OCI-LY1 (cell line): Measurements from ENCODE around the gene CARS1.

ENCODE experiments used
- EZH2 ChIP-seq: fragments of 200-600 bp; sonication (generic), shearing (Covaris generic); IDR thresholded peaks from 2 replicates; pipeline ENCODE4 v1.8.0; 2017; ENCODE audit warnings: borderline replicate concordance, mixed run types, mild to moderate bottlenecking, antibody characterized with exemption, low read length, moderate library complexity, mixed read lengths
- TF ChIP-seq, protein P1 (sequence below): fragments of 200-600 bp; sonication (generic), shearing (Covaris generic); IDR thresholded peaks from 2 replicates; pipeline ENCODE4 v1.5.1; 2017; ENCODE audit warnings: mild to moderate bottlenecking, antibody characterized with exemption, low read length, moderate library complexity, mixed read lengths

GRCh38 chr11:2992234-2992996, 64.8 kb downstream of the CARS1 start, which contains the start of gene NAP1L4:
- TF ChIP-seq, protein P1, sequence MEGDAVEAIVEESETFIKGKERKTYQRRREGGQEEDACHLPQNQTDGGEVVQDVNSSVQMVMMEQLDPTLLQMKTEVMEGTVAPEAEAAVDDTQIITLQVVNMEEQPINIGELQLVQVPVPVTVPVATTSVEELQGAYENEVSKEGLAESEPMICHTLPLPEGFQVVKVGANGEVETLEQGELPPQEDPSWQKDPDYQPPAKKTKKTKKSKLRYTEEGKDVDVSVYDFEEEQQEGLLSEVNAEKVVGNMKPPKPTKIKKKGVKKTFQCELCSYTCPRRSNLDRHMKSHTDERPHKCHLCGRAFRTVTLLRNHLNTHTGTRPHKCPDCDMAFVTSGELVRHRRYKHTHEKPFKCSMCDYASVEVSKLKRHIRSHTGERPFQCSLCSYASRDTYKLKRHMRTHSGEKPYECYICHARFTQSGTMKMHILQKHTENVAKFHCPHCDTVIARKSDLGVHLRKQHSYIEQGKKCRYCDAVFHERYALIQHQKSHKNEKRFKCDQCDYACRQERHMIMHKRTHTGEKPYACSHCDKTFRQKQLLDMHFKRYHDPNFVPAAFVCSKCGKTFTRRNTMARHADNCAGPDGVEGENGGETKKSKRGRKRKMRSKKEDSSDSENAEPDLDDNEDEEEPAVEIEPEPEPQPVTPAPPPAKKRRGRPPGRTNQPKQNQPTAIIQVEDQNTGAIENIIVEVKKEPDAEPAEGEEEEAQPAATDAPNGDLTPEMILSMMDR, result no peak
- no peak for TF ChIP-seq EZH2
